ENCODE data around the gene C22orf23.

- TF ChIP-seq EZH2phosphoT487 (conservative IDR thresholded peaks at IDR 0.05; ENCODE audit: low read length) (no peak), CTCF (IDR thresholded peaks at IDR 0.05; ENCODE audit: insufficient read depth, low read length, poor library complexity, severe bottlenecking) (no peak)
These were observed 28.1 kb downstream of the C22orf23 start for GRCh38 chr22:37925330-37925729.
